Activated gamma-delta T cell treated with anti-CD3 and anti-CD28 coated beads, Interleukin-2, amount 50 U/mL, for 16 hours (primary cell): ENCODE results near the gene INTU.
"Not testable (repeated sequence)": the region's sequence is repeated elsewhere in the genome, so short reads cannot be mapped to it uniquely, and the experiment has no call there.

Experiments used
- DNase-seq: peaks from one replicate; pipeline ENCODE4 v3.0.0-alpha.2; 2020; ENCODE audit warnings: low read depth

INTU gene

GRCh38 chr4:127643791-127644190 lies 11.0 kb downstream of the INTU start:
- no peak for DNase-seq

GRCh38 chr4:127648061-127648460 lies 15.3 kb downstream of the INTU start:
- no peak for DNase-seq

GRCh38 chr4:127655590-127655989 lies 22.8 kb downstream of the INTU start:
- not testable (repeated sequence) for DNase-seq

- no peak for DNase-seq
Observed at GRCh38 chr4:127656047-127656680, 23.4 kb downstream of the INTU start.

GRCh38 chr4:127660284-127660885 lies 27.6 kb downstream of the INTU start:
- no peak for DNase-seq

GRCh38 chr4:127667116-127667515 lies 34.4 kb downstream of the INTU start:
- no peak for DNase-seq

GRCh38 chr4:127667772-127668171 lies 35.0 kb downstream of the INTU start:
- DNase-seq: no peak

- DNase-seq: no peak
Observed at GRCh38 chr4:127668770-127669169, 36.0 kb downstream of the INTU start.

GRCh38 chr4:127669691-127670090 lies 36.9 kb downstream of the INTU start:
- DNase-seq: no peak

GRCh38 chr4:127672111-127672510 lies 39.4 kb downstream of the INTU start:
- no peak for DNase-seq

- DNase-seq: no peak
Observed at GRCh38 chr4:127685292-127685691, 52.5 kb downstream of the INTU start.

GRCh38 chr4:127686658-127687057 lies 53.9 kb downstream of the INTU start:
- no peak for DNase-seq

- DNase-seq: no peak
Observed at GRCh38 chr4:127687580-127687979, 54.8 kb downstream of the INTU start.

- no peak for DNase-seq
Observed at GRCh38 chr4:127698789-127699200, 66.0 kb downstream of the INTU start.

GRCh38 chr4:127708985-127709384 lies 76.2 kb downstream of the INTU start:
- DNase-seq: no peak

- no peak for DNase-seq
Observed at GRCh38 chr4:127709456-127709855, 76.7 kb downstream of the INTU start.

- no peak for DNase-seq
Observed at GRCh38 chr4:127730142-127730913, 97.6 kb downstream of the INTU start, which contains the start of gene SLC25A31. SLC25A31 (plus strand) TSS chr4:127730400; CDS start chr4:127730546, 146 bp downstream.

- no peak for DNase-seq
Observed at GRCh38 chr4:127731406-127731805, 98.6 kb downstream of the INTU start.

GRCh38 chr4:127732623-127733328 lies 100.0 kb downstream of the INTU start:
- no peak for DNase-seq

GRCh38 chr4:127734976-127735375 lies 102.2 kb downstream of the INTU start:
- DNase-seq: no peak

GRCh38 chr4:127737295-127737694 lies 104.5 kb downstream of the INTU start:
- DNase-seq: no peak

GRCh38 chr4:127741247-127741646 lies 108.5 kb downstream of the INTU start:
- DNase-seq: no peak

- no peak for DNase-seq
Observed at GRCh38 chr4:127747883-127748282, 115.1 kb downstream of the INTU start.
